Activated gamma-delta T cell (primary cell): ENCODE data around the gene RNLS.

ENCODE experiments used
- DNase-seq: peaks from one replicate; lab custom pipeline; 2025; lab: John Stamatoyannopoulos, UW

Gene RNLS

DNA sequence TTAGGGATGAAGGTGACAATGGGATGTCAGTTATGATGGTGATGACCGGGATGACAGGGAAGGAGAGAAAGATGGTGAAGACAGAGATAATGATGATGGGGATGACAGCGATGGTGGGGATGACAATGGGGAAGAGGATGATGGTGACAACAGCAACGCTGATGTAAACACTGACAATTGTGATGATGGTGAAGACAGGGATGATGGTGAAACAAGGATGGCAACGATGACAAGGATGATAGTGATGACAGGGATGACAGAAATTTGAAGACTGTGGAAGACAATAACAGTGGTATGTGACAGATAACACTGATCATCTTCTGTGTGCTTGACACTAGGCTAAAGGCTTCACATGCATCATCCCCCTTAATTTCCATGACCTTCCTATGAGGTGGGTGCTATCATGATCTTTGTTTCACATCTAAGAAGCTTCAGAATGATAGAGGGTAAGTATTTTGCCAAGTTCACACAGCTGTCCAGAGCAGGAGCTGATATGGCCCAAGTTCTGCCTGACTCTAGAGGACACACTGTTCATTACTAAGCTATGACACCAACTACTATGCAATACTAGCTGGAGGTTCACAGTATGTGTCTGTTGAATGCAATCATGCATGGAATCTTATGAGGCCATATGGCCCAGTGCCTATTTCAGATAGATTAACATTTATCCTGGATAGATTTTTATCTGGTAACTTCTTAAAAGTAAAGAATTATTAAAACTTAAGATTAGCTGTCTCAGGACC is 105.6 kb downstream of the RNLS start:
- no peak for DNase-seq

DNA sequence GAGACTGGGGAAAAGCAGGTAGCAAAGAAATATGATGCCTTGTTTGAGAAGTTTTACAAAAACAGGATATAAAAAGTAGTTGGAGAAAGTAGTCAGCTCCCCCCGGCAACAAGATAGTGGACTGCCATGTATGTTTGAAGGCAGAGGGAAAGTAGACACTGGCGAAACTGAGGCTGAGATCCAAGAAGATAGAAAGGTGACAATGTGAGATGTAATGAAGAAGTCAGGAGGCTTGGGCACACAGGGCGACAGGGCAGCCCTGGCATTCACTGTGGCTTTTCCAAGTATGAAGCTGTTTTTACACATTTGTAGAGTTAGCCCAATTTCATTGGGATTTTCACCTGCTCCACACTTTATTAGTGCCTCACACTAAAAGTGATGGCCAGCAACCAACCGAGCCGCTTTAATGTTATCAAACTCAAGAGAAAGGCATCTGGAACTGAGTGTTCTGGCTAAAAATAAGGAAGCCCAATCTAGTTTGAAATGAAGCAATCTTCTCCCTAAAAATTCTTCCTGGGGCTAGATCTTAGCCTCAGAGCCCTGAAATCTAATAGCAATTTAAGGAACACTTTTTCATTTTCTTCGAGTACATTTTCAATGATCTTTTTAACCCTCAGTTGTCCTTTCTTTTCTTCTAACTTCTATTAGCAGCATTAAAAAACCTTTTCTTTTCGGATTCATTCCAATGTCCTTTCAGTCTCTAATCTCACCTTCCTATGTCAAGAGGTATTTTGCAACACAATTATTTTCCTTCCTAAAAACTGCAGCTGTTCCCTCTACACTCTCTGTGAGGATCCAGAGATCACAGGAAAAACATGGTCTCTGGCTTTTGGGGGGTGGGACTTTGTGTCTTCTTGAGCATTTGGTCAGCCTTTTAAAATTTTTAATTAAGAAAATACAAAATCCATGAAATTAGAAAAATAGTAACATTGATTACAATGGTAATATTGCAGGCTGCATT is 108.0 kb downstream of the RNLS start:
- DNase-seq: no peak

GRCh38 chr10:88473989-88474883 is 108.9 kb downstream of the RNLS start:
- no peak for DNase-seq

DNA sequence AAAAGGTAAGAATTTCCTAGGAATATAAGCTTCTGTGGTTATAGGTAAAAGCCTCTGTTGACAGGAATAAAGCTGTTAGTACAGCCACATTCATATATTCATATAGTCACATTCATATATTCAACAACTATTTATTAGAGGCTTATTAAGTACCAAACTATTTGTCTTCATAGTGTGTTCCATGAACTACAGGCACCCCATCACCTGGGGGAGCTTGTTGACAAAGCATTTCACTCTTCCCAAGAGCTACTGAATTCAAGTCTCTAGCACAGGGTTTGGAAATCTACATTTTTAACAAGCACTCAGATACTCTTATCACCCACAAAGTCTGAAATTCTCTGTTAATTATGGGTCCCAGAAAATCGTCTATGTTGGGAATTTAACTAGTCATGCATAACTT is 110.6 kb downstream of the RNLS start:
- no peak for DNase-seq

- DNase-seq: no peak
Observed at GRCh38 chr10:88471899-88472298, 111.2 kb downstream of the RNLS start.

DNA sequence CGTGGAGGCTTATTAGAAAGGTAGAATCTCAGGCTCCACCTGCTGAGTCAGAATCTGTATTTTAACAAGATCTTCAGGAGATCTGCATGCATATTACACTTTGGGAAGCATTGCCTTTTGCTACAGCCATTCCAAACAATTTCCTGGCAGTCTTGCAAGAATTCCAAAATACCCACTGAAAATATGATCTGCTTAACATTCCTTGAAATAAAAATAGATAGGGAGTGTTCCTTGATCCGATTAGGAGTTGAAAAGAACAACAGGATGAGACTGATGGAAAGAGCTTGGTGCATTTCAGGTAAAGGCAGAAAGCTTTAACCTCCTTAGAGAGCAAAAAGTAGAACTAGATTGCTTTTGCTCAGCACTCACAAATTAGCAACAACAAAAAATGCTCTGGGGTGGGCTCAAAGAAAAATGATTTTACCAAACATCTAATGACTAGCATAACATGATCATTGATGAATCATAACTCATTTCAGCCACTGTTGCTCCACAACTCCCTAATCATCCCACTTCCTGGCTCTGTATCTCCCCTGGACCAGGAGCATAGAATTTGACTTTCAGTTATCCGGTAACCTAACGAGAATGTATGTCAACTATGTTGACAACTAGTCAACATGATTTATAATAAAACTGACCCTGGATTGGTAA is 115.2 kb downstream of the RNLS start:
- no peak for DNase-seq

- no peak for DNase-seq
Observed at GRCh38 chr10:88466786-88467185, 116.3 kb downstream of the RNLS start.

DNA sequence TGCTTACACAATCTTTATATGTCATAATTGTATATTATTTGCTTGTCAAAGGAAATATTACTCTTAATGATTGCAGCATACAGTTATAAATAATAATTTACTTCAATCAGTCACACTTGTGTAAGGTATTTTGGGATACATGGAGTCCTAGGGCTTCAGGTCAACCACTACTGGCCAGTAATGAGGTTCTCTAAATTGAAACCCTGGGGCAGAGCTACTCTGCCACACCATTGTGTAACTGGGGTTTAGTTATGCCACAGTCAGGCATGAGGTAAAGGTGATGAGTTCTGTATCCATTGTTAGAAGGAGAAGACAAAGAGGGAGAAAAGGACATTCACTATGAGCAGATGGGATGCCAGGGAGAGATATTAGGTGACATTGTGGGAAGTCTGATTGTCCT is 117.4 kb downstream of the RNLS start:
- no peak for DNase-seq

- DNase-seq: no peak
Observed at GRCh38 chr10:88463811-88464210, 119.3 kb downstream of the RNLS start.

GRCh38 chr10:88461426-88461825 is 121.7 kb downstream of the RNLS start:
- no peak for DNase-seq

GRCh38 chr10:88459530-88459929 is 123.6 kb downstream of the RNLS start:
- no peak for DNase-seq

DNA sequence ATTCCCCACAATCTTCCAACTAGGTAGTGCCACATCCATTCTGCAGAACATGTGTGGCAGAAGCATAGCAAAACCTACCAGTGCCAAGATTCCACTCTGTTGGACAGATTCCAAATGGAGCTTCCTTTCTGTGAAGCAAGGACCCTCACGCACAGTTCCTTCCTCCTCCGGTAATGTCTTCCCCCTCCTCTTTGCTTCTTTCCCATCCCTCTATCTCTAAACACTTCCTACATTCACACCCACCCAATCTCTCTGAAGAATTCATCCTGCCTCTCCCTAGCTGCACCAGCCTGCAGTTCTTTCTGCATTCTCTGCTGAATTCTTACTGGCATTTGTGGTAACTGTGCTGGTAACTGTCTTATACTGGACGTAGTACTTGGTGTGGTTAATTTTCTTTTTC is 124.9 kb downstream of the RNLS start:
- no peak for DNase-seq

- no peak for DNase-seq
Observed at GRCh38 chr10:88457660-88458059, 125.5 kb downstream of the RNLS start.

GRCh38 chr10:88456730-88457129 is 126.4 kb downstream of the RNLS start:
- DNase-seq: no peak

GRCh38 chr10:88455831-88456230 is 127.3 kb downstream of the RNLS start:
- no peak for DNase-seq

DNA sequence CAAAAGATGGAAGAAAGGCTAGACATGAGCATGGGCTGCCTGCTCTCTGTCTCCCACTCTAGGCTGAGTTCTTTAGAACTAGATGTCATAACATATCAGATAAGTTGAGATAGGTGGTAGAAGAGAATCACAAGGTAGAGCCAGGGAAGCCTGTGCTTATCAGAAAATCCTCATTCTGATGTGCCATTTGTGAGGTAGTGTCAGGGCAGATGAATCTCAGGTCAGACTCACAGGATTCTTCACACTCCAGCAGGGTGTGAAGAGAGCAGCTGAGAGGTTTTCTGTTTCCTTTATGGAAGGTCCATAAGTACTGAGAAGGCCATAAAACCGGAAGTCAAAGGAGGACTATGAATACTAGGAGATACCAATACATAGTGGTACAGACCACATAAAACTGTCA is 132.9 kb downstream of the RNLS start:
- DNase-seq: no peak

GRCh38 chr10:88442716-88443115 is 140.4 kb downstream of the RNLS start:
- DNase-seq: no peak

DNA sequence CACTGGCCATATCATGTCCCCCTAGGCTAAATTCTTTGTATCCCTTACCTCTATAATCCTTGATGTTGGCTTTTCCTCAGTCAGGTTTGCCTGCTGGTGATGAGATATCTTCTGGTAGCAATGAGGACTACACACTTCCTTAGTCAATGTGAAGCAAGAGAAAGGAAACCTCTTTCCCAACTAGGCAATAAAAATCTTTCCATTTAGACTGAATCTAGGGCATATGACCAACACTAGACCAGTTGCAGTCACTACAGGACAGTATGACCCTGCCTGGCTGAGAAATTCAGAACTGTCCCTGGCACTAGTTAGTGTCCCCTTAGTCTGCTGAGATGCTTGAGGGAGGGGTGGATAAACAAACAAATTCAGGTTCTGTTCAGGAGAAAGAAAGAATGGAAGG is 142.6 kb downstream of the RNLS start:
- no peak for DNase-seq

DNA sequence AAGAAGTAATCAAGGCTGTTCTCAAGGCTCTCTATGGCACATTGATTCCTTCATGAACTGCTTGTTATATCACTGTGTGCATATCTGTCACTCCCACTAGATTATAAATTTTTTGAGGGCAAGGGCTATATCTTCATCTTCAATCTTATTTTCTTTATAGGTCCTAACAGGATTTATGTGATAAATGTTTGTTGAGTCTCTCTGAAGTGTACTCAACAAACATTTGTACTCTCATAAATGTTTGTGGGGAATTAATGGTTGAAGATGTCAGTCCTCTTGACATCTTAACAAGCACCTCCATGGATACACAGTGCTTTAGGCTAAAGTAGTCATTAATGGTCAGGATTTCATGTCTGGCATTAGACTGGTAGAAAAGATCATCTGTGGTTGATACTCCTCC is 143.2 kb downstream of the RNLS start:
- DNase-seq: no peak

GRCh38 chr10:88437411-88437810 is 145.7 kb downstream of the RNLS start:
- no peak for DNase-seq

DNA sequence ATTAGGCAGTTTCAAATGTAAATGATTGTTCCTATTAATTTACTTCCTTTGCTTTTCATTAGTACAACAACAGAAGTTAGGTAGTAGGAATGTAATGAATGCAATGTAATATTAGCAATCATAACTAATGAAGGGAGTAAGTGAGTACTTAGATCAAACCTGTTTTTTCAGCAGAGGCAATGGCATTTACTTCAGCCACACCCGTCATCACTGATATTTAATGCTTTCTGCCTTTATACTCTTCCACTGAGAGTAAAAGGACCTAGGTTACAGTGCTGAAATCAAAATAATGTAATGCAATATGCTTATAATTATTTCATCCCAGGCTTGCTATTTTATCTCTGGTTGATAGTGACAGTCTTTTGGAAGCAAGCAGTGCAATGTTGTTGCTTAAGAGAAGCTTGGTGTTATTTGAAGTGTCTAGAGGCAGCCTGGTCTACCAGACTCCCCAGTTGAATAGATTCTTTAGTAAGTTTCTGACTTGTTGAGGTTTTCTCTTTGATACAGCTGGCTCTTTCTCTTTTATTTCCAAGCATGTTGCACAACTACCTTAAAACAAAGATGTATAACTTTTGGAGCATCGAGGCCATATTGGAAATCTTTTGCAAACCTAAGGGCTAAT is 149.4 kb downstream of the RNLS start:
- no peak for DNase-seq
